ENCODE results near the gene ADGRB3.

Gene ADGRB3

GRCh38 chr6:68990317-68990716 is 355.2 kb downstream of the ADGRB3 start:
- Histone ChIP-seq H3K27me3 (ENCODE audit: control insufficient read depth, insufficient read depth, low read length) (no peaks in the 10 kb centered on the region), H3K9ac (ENCODE audit: low read length) (no peak overlapping the region), H3K36me3 (ENCODE audit: control insufficient read depth, insufficient read depth, low read length) (no peaks in the 10 kb centered on the region), H3K9me3 (ENCODE audit: control insufficient read depth, low read length) (no peaks in the 10 kb centered on the region), H3K4me1 (ENCODE audit: control insufficient read depth, insufficient read depth, low read length) (no peaks in the 10 kb centered on the region), H3K4me3 (ENCODE audit: low read length) (no peak overlapping the region)

GRCh38 chr6:68993911-68994310 is 358.8 kb downstream of the ADGRB3 start:
- H3K4me3 ChIP-seq (ENCODE audit: low read length), result no peak overlapping the region
- no peaks in the 10 kb centered on the region for H3K36me3 ChIP-seq (ENCODE audit: control insufficient read depth, insufficient read depth, low read length)
- H3K9ac ChIP-seq (ENCODE audit: low read length), result no peak overlapping the region
- no peaks in the 10 kb centered on the region for H3K4me1 ChIP-seq (ENCODE audit: control insufficient read depth, insufficient read depth, low read length)
- no peaks in the 10 kb centered on the region for H3K27me3 ChIP-seq (ENCODE audit: control insufficient read depth, insufficient read depth, low read length)
- H3K9me3 ChIP-seq (ENCODE audit: control insufficient read depth, low read length), result no peaks in the 10 kb centered on the region

- Histone ChIP-seq H3K36me3 (ENCODE audit: control insufficient read depth, insufficient read depth, low read length) (no peaks in the 10 kb centered on the region), H3K9ac (ENCODE audit: low read length) (no peak overlapping the region), H3K4me3 (ENCODE audit: low read length) (no peak overlapping the region), H3K4me1 (ENCODE audit: control insufficient read depth, insufficient read depth, low read length) (no peaks in the 10 kb centered on the region), H3K27me3 (ENCODE audit: control insufficient read depth, insufficient read depth, low read length) (no peaks in the 10 kb centered on the region), H3K9me3 (ENCODE audit: control insufficient read depth, low read length) (no peaks in the 10 kb centered on the region)
Measured at GRCh38 chr6:68994521-68994920, 359.4 kb downstream of the ADGRB3 start.

- Histone ChIP-seq H3K4me1 (ENCODE audit: control insufficient read depth, insufficient read depth, low read length) (no peaks in the 10 kb centered on the region), H3K36me3 (ENCODE audit: control insufficient read depth, insufficient read depth, low read length) (no peaks in the 10 kb centered on the region), H3K4me3 (ENCODE audit: low read length) (no peak overlapping the region), H3K27me3 (ENCODE audit: control insufficient read depth, insufficient read depth, low read length) (no peaks in the 10 kb centered on the region), H3K9ac (ENCODE audit: low read length) (no peak overlapping the region), H3K9me3 (ENCODE audit: control insufficient read depth, low read length) (no peaks in the 10 kb centered on the region)
Measured at GRCh38 chr6:69005199-69005598, 370.1 kb downstream of the ADGRB3 start.

- no peak overlapping the region for H3K4me3 ChIP-seq (ENCODE audit: low read length)
- H3K9me3 ChIP-seq (ENCODE audit: control insufficient read depth, low read length), result no peaks in the 10 kb centered on the region
- H3K36me3 ChIP-seq (ENCODE audit: control insufficient read depth, insufficient read depth, low read length), result no peaks in the 10 kb centered on the region
- no peak overlapping the region for H3K9ac ChIP-seq (ENCODE audit: low read length)
- H3K27me3 ChIP-seq (ENCODE audit: control insufficient read depth, insufficient read depth, low read length), result no peaks in the 10 kb centered on the region
- no peaks in the 10 kb centered on the region for H3K4me1 ChIP-seq (ENCODE audit: control insufficient read depth, insufficient read depth, low read length)
Measured at GRCh38 chr6:69007781-69008180, 372.7 kb downstream of the ADGRB3 start.

GRCh38 chr6:69012211-69012610 is 377.1 kb downstream of the ADGRB3 start:
- H3K9me3 ChIP-seq (ENCODE audit: control insufficient read depth, low read length), result no peaks in the 10 kb centered on the region
- no peaks in the 10 kb centered on the region for H3K4me1 ChIP-seq (ENCODE audit: control insufficient read depth, insufficient read depth, low read length)
- no peak overlapping the region for H3K4me3 ChIP-seq (ENCODE audit: low read length)

GRCh38 chr6:69012876-69013275 is 377.8 kb downstream of the ADGRB3 start:
- no peak overlapping the region for H3K4me3 ChIP-seq (ENCODE audit: low read length)
- no peaks in the 10 kb centered on the region for H3K4me1 ChIP-seq (ENCODE audit: control insufficient read depth, insufficient read depth, low read length)
- H3K36me3 ChIP-seq (ENCODE audit: control insufficient read depth, insufficient read depth, low read length), result no peaks in the 10 kb centered on the region
- H3K9me3 ChIP-seq (ENCODE audit: control insufficient read depth, low read length), result no peaks in the 10 kb centered on the region
- no peak overlapping the region for H3K9ac ChIP-seq (ENCODE audit: low read length)
- no peaks in the 10 kb centered on the region for H3K27me3 ChIP-seq (ENCODE audit: control insufficient read depth, insufficient read depth, low read length)

More at GRCh38 chr6:69012211-69012610, 377.1 kb downstream of the ADGRB3 start:
- no peaks in the 10 kb centered on the region for H3K36me3 ChIP-seq (ENCODE audit: control insufficient read depth, insufficient read depth, low read length)
- no peaks in the 10 kb centered on the region for H3K27me3 ChIP-seq (ENCODE audit: control insufficient read depth, insufficient read depth, low read length)
- no peak overlapping the region for H3K9ac ChIP-seq (ENCODE audit: low read length)

GRCh38 chr6:69018906-69019305 is 383.8 kb downstream of the ADGRB3 start:
- no peaks in the 10 kb centered on the region for H3K4me1 ChIP-seq (ENCODE audit: control insufficient read depth, insufficient read depth, low read length)
- no peaks in the 10 kb centered on the region for H3K36me3 ChIP-seq (ENCODE audit: control insufficient read depth, insufficient read depth, low read length)
- H3K4me3 ChIP-seq (ENCODE audit: low read length), result no peak overlapping the region
- H3K9ac ChIP-seq (ENCODE audit: low read length), result no peak overlapping the region
- H3K27me3 ChIP-seq (ENCODE audit: control insufficient read depth, insufficient read depth, low read length), result no peaks in the 10 kb centered on the region
- H3K9me3 ChIP-seq (ENCODE audit: control insufficient read depth, low read length), result no peaks in the 10 kb centered on the region

GRCh38 chr6:69019832-69020231 is 384.8 kb downstream of the ADGRB3 start:
- H3K27me3 ChIP-seq (ENCODE audit: control insufficient read depth, insufficient read depth, low read length), result no peaks in the 10 kb centered on the region
- no peaks in the 10 kb centered on the region for H3K9me3 ChIP-seq (ENCODE audit: control insufficient read depth, low read length)
- H3K36me3 ChIP-seq (ENCODE audit: control insufficient read depth, insufficient read depth, low read length), result no peaks in the 10 kb centered on the region
- no peak overlapping the region for H3K4me3 ChIP-seq (ENCODE audit: low read length)
- no peak overlapping the region for H3K9ac ChIP-seq (ENCODE audit: low read length)
- H3K4me1 ChIP-seq (ENCODE audit: control insufficient read depth, insufficient read depth, low read length), result no peaks in the 10 kb centered on the region

GRCh38 chr6:69022993-69023392 is 387.9 kb downstream of the ADGRB3 start:
- Histone ChIP-seq H3K36me3 (ENCODE audit: control insufficient read depth, insufficient read depth, low read length) (no peaks in the 10 kb centered on the region), H3K4me1 (ENCODE audit: control insufficient read depth, insufficient read depth, low read length) (no peaks in the 10 kb centered on the region), H3K4me3 (ENCODE audit: low read length) (no peak overlapping the region), H3K27me3 (ENCODE audit: control insufficient read depth, insufficient read depth, low read length) (no peaks in the 10 kb centered on the region), H3K9me3 (ENCODE audit: control insufficient read depth, low read length) (no peaks in the 10 kb centered on the region), H3K9ac (ENCODE audit: low read length) (no peak overlapping the region)

GRCh38 chr6:69026243-69026642 is 391.2 kb downstream of the ADGRB3 start:
- Histone ChIP-seq H3K4me3 (ENCODE audit: low read length) (no peak overlapping the region), H3K27me3 (ENCODE audit: control insufficient read depth, insufficient read depth, low read length) (no peaks in the 10 kb centered on the region), H3K9me3 (ENCODE audit: control insufficient read depth, low read length) (no peaks in the 10 kb centered on the region), H3K9ac (ENCODE audit: low read length) (no peak overlapping the region), H3K4me1 (ENCODE audit: control insufficient read depth, insufficient read depth, low read length) (no peaks in the 10 kb centered on the region), H3K36me3 (ENCODE audit: control insufficient read depth, insufficient read depth, low read length) (no peaks in the 10 kb centered on the region)

GRCh38 chr6:69026715-69027114 is 391.6 kb downstream of the ADGRB3 start:
- Histone ChIP-seq H3K9ac (ENCODE audit: low read length) (no peak overlapping the region), H3K4me1 (ENCODE audit: control insufficient read depth, insufficient read depth, low read length) (no peaks in the 10 kb centered on the region), H3K36me3 (ENCODE audit: control insufficient read depth, insufficient read depth, low read length) (no peaks in the 10 kb centered on the region), H3K9me3 (ENCODE audit: control insufficient read depth, low read length) (no peaks in the 10 kb centered on the region), H3K4me3 (ENCODE audit: low read length) (no peak overlapping the region), H3K27me3 (ENCODE audit: control insufficient read depth, insufficient read depth, low read length) (no peaks in the 10 kb centered on the region)

- Histone ChIP-seq H3K27me3 (ENCODE audit: control insufficient read depth, insufficient read depth, low read length) (no peaks in the 10 kb centered on the region), H3K4me1 (ENCODE audit: control insufficient read depth, insufficient read depth, low read length) (no peaks in the 10 kb centered on the region), H3K4me3 (ENCODE audit: low read length) (no peak overlapping the region), H3K9ac (ENCODE audit: low read length) (no peak overlapping the region), H3K36me3 (ENCODE audit: control insufficient read depth, insufficient read depth, low read length) (no peaks in the 10 kb centered on the region), H3K9me3 (ENCODE audit: control insufficient read depth, low read length) (no peaks in the 10 kb centered on the region)
Measured at GRCh38 chr6:69027861-69028260, 392.8 kb downstream of the ADGRB3 start.
